H1 (cell line): Measurements from ENCODE around the gene FAIM2.

Experiments
- GABPA ChIP-seq: IDR thresholded peaks from 2 replicates; pipeline ENCODE4 v1.6.1; 2011; ENCODE audit warnings: mild to moderate bottlenecking, low read length, moderate library complexity, borderline replicate concordance; ENCODE audit not compliant: insufficient read depth
- TF ChIP-seq, protein P1 (sequence below), 3 experiments: IDR thresholded peaks; 1 replicate in 2 of 3; 2 replicates in 1 of 3; pipeline versions ENCODE4 v1.5.1 to v1.6.1; 2011; ENCODE audit warnings: low read length in 3 of 3, mild to moderate bottlenecking in 3 of 3, inconsistent platforms in 2 of 3, low read depth in 1 of 3, moderate library complexity in 1 of 3; ENCODE audit not compliant: insufficient read depth in 1 of 3; ENCODE audit errors: control extremely low read depth in 1 of 3

DNA sequence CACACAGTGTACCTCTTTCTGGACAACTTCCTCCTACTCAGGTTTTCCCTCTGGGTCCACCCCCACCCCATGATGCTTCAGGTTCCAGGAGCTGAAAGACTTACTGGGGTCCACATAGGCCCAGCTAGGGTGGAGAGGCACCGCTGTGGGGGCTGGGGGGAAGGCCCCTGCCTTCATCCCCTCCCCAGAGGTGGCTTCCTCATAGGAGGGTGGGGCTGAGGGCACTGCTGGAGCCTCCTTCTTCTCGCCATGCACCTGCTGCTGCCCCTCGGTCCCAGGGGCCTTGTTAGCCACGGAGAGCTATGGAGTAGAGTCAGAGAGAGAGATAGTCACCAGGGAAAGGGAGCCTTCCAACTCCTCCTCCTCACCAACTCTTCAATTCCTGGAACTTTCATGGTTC is 2.7 kb downstream of the FAIM2 start:
- TF ChIP-seq, protein P1, sequence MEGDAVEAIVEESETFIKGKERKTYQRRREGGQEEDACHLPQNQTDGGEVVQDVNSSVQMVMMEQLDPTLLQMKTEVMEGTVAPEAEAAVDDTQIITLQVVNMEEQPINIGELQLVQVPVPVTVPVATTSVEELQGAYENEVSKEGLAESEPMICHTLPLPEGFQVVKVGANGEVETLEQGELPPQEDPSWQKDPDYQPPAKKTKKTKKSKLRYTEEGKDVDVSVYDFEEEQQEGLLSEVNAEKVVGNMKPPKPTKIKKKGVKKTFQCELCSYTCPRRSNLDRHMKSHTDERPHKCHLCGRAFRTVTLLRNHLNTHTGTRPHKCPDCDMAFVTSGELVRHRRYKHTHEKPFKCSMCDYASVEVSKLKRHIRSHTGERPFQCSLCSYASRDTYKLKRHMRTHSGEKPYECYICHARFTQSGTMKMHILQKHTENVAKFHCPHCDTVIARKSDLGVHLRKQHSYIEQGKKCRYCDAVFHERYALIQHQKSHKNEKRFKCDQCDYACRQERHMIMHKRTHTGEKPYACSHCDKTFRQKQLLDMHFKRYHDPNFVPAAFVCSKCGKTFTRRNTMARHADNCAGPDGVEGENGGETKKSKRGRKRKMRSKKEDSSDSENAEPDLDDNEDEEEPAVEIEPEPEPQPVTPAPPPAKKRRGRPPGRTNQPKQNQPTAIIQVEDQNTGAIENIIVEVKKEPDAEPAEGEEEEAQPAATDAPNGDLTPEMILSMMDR (IDR thresholded peaks at IDR 0.05; ENCODE audit: control extremely low read depth in 1 of 3, insufficient read depth in 1 of 3, low read depth in 1 of 3, low read length in 3 of 3): no peak
- no peak for TF ChIP-seq GABPA
